A172 (cell line): Measurements from ENCODE around the gene CLPX. TPM values are rescaled to one million over a fixed set of nuclear protein-coding genes. Genes with fewer than 3 reads are reported as not detected.
"Not testable (repeated sequence)": the region's sequence is repeated elsewhere in the genome, so short reads cannot be mapped to it uniquely, and the experiment has no call there.

Experiments used
- DNase-seq: peaks from one replicate; pipeline ENCODE4 v3.0.0-alpha.2; 2015; ENCODE audit warnings: low spot score
- total RNA-seq: library from RNA; depleted of rRNA; stranded (reverse); fragments of >200 nt; shearing (Covaris generic); gene quantifications from 2 replicates; pipeline ENCODE4 v1.2.3, GENCODE V29; 2014; rRNA removed

Gene CLPX
- total RNA-seq, 1 experiment from 2014 or later = 34.7 TPM

DNA sequence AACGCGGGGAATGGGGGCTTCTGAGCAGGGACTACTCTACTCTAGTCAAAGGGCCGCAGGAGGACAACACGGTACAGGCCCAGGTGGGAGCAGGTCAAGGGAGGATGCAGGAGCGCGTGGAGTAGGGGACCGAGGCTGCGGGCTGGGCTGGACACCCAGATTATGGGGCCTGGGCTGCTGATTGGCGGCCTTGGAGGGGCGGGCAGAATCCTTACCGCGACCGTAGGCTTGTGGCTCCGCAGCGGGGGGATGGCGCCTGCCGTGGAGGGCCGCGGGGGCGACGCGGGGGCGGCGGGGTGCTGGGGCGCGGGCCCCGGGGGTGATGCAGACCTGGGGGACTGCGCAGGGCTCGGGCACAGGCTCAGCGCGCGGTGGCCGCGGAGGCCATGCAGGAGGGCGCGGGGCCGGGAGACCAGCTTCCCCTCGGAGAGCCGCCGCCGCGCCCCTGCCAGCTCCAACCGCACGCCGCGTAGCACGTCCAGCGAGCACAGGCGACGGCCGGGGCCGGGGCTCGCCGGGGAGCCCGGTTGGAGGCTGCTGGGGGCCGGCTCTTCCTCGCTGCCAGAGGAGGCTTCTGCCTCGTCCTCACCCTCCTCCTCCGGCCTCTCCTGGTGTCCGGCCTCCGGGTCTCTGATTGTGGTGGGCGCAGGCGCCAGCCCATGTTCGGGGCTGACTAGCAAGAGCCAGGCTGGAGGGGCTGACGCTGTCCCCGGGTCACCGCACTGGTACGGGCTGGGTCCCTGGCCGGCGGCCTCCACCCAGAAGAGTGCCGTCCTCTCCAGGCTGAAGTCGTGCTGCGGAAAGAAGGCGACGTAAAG, 83.0 kb downstream of the CLPX start:
- DNase-seq = no peak

DNA sequence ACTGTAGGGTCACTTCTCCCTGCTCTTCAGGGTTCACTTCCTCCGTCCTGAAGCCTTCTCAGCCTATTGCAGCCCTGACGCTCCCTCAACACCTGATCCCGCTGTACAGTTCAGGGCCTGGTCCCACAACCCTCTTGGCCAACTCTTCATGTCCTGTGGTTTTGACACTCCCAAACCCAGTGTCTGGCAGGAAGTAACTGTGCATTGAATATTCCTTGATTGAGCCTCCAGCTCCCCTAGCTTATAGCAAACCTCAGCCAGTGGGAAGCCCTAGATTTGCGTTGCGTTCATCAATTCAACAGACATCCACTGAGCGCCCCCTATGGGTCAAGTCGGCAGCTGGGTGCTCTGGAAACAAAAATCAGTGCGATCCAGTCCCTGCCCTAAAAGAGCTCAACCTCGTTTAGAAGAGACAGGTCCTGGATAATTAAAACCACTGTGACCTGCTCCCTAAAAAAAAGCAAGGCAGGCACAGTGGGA, 83.7 kb downstream of the CLPX start:
- peak; percentile 44 for DNase-seq

DNA sequence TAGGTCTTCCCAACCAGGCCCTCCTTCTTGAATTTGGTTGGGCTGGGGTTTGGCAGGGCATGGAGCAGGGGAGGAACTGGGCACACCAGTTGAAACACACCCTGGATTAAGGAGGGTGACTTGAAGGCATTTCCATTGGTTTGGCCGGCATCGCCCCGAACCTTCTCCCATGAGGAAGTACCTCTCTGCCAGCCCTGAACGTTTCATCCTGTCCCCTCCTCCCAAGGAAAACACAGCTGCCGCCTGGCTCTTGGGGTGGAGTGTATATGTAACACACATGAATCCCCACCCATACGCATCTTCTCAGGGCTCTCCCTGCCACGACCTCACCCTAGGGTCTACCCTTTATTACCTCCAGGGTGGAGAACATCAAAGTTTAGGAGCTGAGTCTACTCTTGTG, 84.7 kb downstream of the CLPX start:
- DNase-seq = no peak

DNA sequence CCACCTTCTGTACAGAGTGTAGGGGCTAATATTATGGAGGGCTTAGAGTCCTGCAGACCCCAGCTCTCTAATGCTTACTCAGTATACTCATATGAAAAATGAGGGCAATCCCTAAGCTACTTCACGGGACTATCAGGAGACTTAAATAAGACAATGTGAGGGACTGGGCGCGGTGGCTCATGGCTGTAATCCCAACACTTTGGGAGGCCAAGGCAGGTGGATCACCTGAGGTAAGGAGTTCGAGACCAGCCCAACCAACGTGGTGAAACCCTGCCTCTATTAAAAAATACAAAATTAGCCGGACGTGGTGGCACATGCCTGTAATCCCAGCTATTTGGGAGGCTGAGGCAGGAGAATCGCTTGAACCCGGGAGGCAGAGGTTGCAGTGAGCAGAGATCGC, 85.3 kb downstream of the CLPX start:
- not testable (repeated sequence) for DNase-seq

DNA sequence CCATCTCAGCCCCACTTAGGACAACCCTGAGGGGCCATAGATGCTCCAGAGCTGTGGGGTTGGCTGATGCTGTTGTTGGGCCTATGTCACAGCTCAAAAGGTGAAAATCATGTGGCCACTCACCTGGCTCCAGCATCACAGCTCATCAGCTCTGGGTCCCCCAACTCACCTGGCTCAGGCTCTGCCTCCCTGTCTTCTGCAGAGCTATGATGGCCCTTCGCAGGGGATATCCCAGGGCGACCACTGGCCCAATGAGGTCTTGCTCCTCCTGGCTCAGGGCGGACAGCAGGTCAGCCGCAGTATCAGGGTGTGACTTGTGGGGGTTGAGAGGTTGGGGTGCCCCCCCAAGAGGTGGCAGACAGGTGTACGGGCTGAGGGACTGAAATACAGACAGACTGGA, 85.8 kb downstream of the CLPX start:
- no peak for DNase-seq

Other genes with a start within 250 kb of the CLPX start
- gene SPG21, start 195.4 kb downstream of the CLPX start, total RNA-seq = 102 and 113 TPM in 2 replicates
- 33.4 and 47.1 TPM in 2 replicates for gene MTFMT, start 155.7 kb downstream of the CLPX start, total RNA-seq
- gene SLC51B, start 140.0 kb downstream of the CLPX start, total RNA-seq = not detected in 2 replicates
- gene RASL12, start 117.4 kb downstream of the CLPX start, total RNA-seq = not detected in 2 replicates
- gene KBTBD13, start 108.6 kb downstream of the CLPX start, total RNA-seq = not detected in 2 replicates
- gene UBAP1L, start 70.1 kb downstream of the CLPX start, total RNA-seq = 0.05 and 0.65 TPM in 2 replicates
- gene PDCD7, start 51.5 kb downstream of the CLPX start, total RNA-seq = 18.2 and 18.7 TPM in 2 replicates
- gene CILP, start 26.1 kb upstream of the CLPX start, total RNA-seq = not detected in 2 replicates
- 5.6 and 10.0 TPM in 2 replicates for gene PARP16, start 101.5 kb upstream of the CLPX start, total RNA-seq
- gene RNU5A-1, start 110.7 kb upstream of the CLPX start, total RNA-seq = not detected in 2 replicates
- gene RNU5B-1, start 119.3 kb upstream of the CLPX start, total RNA-seq = not detected in 2 replicates
- gene IGDCC3, start 192.7 kb upstream of the CLPX start, total RNA-seq = 0.10 and 0.12 TPM in 2 replicates
- 0.19 and 0.45 TPM in 2 replicates for gene IGDCC4, start 237.6 kb upstream of the CLPX start, total RNA-seq